ENCODE results near the gene TSPEAR. TPM values are rescaled to one million over a fixed set of nuclear protein-coding genes. Genes with fewer than 3 reads are reported as not detected.

The TSPEAR gene
- total RNA-seq, 2 donors from 2014 or later, result not detected

DNA sequence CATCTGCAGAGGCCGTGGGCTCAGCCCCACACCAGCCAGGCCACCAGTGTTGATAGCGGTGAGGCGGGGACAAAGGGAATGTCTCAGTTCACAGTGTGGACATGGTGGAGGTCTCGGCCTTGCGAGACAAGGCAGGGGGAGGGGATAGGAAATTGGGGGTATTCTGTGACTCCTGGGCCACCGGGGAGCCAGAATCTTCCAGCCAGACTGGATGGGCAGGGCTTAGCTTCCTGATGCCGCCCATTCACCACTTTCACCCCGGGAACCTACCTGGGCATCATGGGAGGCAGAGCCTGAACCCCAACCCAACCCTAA lies 251.0 kb downstream of the TSPEAR start:
- Histone ChIP-seq H3K4me1 (peaks cover 4% of the 10 kb centered on the region), H3K4me3 (no peak overlapping the region), H3K27ac (no peak overlapping the region), H3K27me3 (no peaks in the 10 kb centered on the region), H3K9ac (ENCODE audit: low read depth in 2 of 2, low read length in 2 of 2) (no peak overlapping the region), H3K36me3 (no peaks in the 10 kb centered on the region), H3K9me3 (no peaks in the 10 kb centered on the region)
- TF ChIP-seq, protein P1, sequence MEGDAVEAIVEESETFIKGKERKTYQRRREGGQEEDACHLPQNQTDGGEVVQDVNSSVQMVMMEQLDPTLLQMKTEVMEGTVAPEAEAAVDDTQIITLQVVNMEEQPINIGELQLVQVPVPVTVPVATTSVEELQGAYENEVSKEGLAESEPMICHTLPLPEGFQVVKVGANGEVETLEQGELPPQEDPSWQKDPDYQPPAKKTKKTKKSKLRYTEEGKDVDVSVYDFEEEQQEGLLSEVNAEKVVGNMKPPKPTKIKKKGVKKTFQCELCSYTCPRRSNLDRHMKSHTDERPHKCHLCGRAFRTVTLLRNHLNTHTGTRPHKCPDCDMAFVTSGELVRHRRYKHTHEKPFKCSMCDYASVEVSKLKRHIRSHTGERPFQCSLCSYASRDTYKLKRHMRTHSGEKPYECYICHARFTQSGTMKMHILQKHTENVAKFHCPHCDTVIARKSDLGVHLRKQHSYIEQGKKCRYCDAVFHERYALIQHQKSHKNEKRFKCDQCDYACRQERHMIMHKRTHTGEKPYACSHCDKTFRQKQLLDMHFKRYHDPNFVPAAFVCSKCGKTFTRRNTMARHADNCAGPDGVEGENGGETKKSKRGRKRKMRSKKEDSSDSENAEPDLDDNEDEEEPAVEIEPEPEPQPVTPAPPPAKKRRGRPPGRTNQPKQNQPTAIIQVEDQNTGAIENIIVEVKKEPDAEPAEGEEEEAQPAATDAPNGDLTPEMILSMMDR (IDR thresholded peaks at IDR 0.05), result no peak
- DNase-seq, result no peak
- intact Hi-C loops (cut with DNase I), result no loop called here

DNA sequence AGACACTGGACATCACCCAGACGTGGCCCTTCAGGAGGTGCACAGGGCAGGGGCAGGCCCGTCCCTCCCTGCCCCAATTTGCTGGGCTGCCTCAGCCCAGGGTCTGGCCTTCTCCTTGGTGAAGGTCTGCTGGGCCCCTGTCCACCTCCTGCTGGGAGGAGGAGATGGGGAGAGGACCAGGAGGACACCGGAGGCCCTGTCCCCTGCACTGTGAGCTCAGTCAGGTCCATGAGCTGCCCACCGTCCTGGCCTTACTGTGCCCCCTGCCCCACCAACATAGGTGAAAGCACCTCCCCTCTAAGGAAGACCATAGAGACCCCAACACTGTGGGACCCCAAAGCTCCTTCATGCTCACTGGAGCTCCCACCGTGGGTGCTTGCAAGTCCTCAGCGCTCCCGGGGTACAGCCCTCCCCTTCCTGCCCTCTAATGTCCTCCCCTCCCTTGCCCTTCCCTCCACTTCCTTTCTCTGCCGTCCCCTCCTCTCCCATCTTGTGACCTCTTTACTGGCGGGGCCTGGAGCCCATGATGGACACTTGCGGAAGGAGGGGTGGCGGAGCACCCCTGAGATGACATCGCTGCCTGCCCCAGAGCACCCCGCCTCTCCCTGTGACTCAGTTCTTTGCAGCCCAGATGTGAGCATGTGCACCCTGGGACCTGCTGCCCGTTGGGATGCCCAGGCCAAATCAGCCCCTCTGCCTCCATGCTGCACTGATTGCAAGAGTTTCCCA lies 251.5 kb downstream of the TSPEAR start:
- Histone ChIP-seq H3K27me3 (no peaks in the 10 kb centered on the region), H3K36me3 (no peaks in the 10 kb centered on the region), H3K9me3 (no peaks in the 10 kb centered on the region), H3K4me3 (no peak overlapping the region), H3K27ac (no peak overlapping the region), H3K9ac (ENCODE audit: low read depth in 2 of 2, low read length in 2 of 2) (no peak overlapping the region), H3K4me1 (peaks cover 4% of the 10 kb centered on the region)
- DNase-seq, result no peak
- intact Hi-C loops (cut with DNase I), result no loop called here
- TF ChIP-seq, protein P1 (IDR thresholded peaks at IDR 0.05), result no peak

DNA sequence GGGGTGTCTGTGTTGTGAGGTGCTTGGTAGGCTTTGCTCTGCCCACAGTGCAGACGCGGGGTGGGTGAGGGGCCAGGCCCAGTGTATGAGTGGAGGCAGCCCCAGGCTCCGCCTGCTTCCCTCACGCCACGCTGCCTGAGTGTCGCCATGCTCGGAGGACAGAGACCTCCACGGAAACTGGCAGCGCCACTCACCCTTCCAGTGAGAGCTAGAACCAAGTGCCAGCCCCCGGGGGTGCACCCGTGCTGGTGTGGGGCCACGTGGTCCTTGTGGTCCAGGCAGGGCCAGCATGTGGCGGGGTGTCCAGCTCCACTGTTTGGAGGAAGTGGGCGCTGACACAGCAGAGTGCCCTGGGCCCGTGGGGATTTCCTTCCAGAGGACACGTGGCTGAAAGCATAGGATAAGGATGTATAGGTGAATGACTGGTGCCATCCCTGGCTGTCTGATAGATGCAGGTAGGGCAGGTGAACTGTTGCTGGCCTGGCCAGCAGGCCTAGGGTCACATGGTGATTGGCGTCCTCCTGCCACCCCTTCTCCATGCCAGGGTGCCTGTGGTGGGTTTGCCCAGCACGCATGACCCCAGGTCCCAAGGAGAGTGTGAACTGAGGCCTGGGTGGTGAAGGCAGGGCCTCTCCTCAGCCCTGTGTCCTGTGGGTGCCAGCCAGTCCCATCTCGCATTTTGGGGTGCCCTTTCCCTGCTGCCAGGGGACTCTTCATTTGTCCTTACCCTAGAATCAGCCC lies 252.2 kb downstream of the TSPEAR start:
- intact Hi-C loops (cut with DNase I), result no loop called here
- Histone ChIP-seq H3K4me1 (peaks cover 4% of the 10 kb centered on the region), H3K4me3 (no peak overlapping the region), H3K9me3 (no peaks in the 10 kb centered on the region), H3K27ac (no peak overlapping the region), H3K27me3 (no peaks in the 10 kb centered on the region), H3K36me3 (no peaks in the 10 kb centered on the region), H3K9ac (ENCODE audit: low read depth in 2 of 2, low read length in 2 of 2) (no peak overlapping the region)
- TF ChIP-seq, protein P1 (IDR thresholded peaks at IDR 0.05), result no peak
- DNase-seq, result no peak

DNA sequence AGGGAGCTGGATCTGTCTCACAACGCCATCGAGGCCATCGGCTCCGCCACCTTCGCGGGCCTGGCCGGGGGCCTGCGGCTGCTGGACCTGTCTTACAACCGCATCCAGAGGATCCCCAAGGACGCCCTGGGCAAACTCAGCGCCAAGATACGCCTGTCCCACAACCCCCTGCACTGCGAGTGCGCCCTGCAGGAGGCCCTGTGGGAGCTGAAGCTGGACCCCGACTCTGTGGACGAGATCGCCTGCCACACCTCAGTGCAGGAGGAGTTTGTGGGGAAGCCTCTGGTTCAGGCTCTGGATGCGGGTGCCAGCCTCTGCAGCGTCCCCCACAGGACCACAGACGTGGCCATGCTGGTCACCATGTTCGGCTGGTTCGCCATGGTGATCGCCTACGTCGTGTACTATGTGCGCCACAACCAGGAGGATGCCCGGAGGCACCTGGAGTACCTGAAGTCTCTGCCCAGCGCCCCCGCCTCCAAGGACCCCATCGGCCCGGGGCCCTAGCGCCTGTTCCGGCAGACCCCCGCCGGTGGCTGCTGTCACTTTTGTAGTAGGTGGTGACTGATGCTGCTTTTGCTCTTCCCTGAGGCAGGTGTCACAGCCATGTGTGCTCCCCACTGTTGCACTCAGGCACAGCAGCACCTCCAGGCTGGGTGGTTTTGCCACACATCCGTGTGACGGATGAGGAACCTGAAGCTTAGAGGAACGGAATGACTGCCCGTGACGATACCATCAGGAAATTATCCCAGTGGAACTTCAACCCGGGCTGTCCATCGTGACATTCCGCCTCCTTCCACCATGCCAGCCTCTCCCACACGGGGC lies 254.2 kb downstream of the TSPEAR start:
- TF ChIP-seq, protein P1 (IDR thresholded peaks at IDR 0.05), result no peak
- Histone ChIP-seq H3K27ac (no peak overlapping the region), H3K36me3 (no peaks in the 10 kb centered on the region), H3K9me3 (no peaks in the 10 kb centered on the region), H3K9ac (ENCODE audit: low read depth in 2 of 2, low read length in 2 of 2) (no peak overlapping the region), H3K27me3 (no peaks in the 10 kb centered on the region), H3K4me3 (no peak overlapping the region), H3K4me1 (peaks cover 4% of the 10 kb centered on the region)
- DNase-seq, result no peak
- intact Hi-C loops (cut with DNase I), result no loop called here

DNA sequence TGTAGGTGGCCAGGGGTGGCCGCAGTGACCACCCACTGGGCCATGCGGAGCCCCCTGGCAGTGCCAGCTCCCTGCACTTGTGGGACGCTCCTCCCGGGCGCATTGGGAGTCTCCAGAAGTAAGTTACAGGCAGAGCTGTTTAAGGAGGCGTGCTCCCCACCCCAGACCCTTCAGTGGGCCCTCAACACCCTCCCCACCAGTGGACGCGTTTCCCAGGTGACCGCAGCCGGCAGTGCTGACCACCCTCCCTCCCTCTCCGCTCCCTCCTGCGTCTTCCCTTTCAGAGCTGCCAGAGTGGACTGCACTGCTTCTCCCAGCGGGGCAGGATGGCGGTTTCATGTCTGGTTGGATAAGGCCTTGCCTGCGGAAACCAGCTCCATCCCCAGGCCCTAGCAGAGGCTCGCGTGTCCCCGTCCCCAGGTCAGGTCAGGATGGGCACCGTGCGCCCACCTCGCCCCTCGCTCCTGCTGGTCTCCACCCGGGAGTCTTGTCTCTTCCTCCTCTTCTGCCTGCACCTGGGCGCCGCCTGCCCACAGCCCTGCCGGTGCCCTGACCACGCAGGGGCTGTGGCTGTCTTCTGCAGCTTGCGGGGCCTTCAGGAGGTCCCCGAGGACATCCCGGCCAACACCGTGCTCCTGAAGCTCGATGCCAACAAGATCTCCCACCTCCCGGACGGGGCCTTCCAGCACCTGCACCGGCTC lies 255.0 kb downstream of the TSPEAR start:
- no peak overlapping the region for H3K27ac ChIP-seq
- H3K27me3 ChIP-seq, result no peaks in the 10 kb centered on the region
- no peaks in the 10 kb centered on the region for H3K36me3 ChIP-seq
- no peak for DNase-seq
- no peaks in the 10 kb centered on the region for H3K9me3 ChIP-seq
- TF ChIP-seq, protein P1 (IDR thresholded peaks at IDR 0.05), result no peak
- H3K9ac ChIP-seq (ENCODE audit: low read depth in 2 of 2, low read length in 2 of 2), result peak overlapping the region; percentile 19 to 50
- intact Hi-C loops (cut with DNase I), result no loop called here
- peaks cover 4% of the 10 kb centered on the region for H3K4me1 ChIP-seq
- peak overlapping the region; percentile 83 for H3K4me3 ChIP-seq
